Ovary (tissue), 3 donors: ENCODE measurements around the gene PACS2.

ENCODE experiments used
- CTCF ChIP-seq, 3 donors: fragments of 450-650 bp in 2 of 3; fragments of 200-600 bp in 1 of 3; IDR thresholded peaks; one replicate each; pipeline versions ENCODE4 v1.5.1 to v1.8.0; 2016 to 2022; ENCODE audit warnings: antibody characterized with exemption in 3 of 3, mild to moderate bottlenecking in 1 of 3
- EP300 ChIP-seq: sonication (generic); formaldehyde crosslinking; IDR thresholded peaks from one replicate; pipeline ENCODE4 v1.6.1; 2017; ENCODE audit warnings: antibody characterized with exemption
- POLR2A ChIP-seq: fragments of 450-650 bp; IDR thresholded peaks from one replicate; pipeline ENCODE4 v1.6.1; 2017; ENCODE audit warnings: antibody characterized with exemption, mild to moderate bottlenecking, moderate library complexity
- donor health status: DM: no; HTN: no; CAD: no.

GRCh38 chr14:105300542-105301102, 13.9 kb upstream of the PACS2 start, which contains the start of gene BRF1:
- TF ChIP-seq CTCF (IDR thresholded peaks at IDR 0.05) (peak in 2 of 3 donors; percentile 18 to 32), POLR2A (no peak), EP300 (no peak)
